Mammary epithelial cell (primary cell): ENCODE measurements around the gene GLYATL3.

ENCODE experiments used
- CTCF ChIP-seq, 2 donors: IDR thresholded peaks in 1 of 2; conservative IDR thresholded peaks in 1 of 2; 2 replicates each; pipeline ENCODE4 v1.5.1; 2011 to 2012; ENCODE audit warnings: inconsistent platforms in 2 of 2, low read length in 2 of 2, mild to moderate bottlenecking in 2 of 2, control low read depth in 1 of 2, low read depth in 1 of 2; ENCODE audit not compliant: insufficient read depth in 1 of 2; ENCODE audit errors: extremely low read depth in 1 of 2
- EZH2 ChIP-seq: IDR thresholded peaks from 2 replicates; pipeline ENCODE4 v1.6.1; 2012; ENCODE audit warnings: low read length, inconsistent platforms, borderline replicate concordance

- TF ChIP-seq CTCF (conservative IDR thresholded peaks at IDR 0.05 in 1 of 2, IDR thresholded peaks at IDR 0.05 in 1 of 2; ENCODE audit: extremely low read depth in 1 of 2, insufficient read depth in 1 of 2, low read depth in 1 of 2, low read length in 2 of 2) (no peak), EZH2 (no peak)
Observed at GRCh38 chr6:49499623-49500022, at the start of gene GLYATL3.
